MCF 10A (cell line): ENCODE measurements around the gene MMD2. TPM values are rescaled to one million over a fixed set of nuclear protein-coding genes. Genes with fewer than 3 reads are reported as not detected.

Source experiments
- BruUV-seq: library from RNA; stranded (reverse); fragments of 400-500 nt; replicated peaks from 2 replicates; lab custom pipeline; 2021; lab: Mats Ljungman, UMichigan
- CTCF ChIA-PET: fragments of 300-600 bp; sonication (Branson Sonifier 250); formaldehyde crosslinking; extraction: SDS; loops from one replicate; lab custom pipeline; 2021; ENCODE audit warnings: antibody characterized with exemption, inconsistent platforms; lab: Yijun Ruan, JAX
- POLR2A ChIA-PET: fragments of 300-600, 350-650 bp; sonication (Branson Sonifier 250); formaldehyde crosslinking; extraction: SDS; loops from one replicate; lab custom pipeline; 2020; ENCODE audit warnings: antibody characterized with exemption, inconsistent platforms; lab: Yijun Ruan, JAX
- DNase-seq: peaks from one replicate; pipeline ENCODE4 v3.0.0-alpha.2; 2018; ENCODE audit not compliant: unreplicated experiment
- H3K27ac Mint-ChIP-seq: one replicate; pipeline ENCODE4 v1.8.0; 2022; ENCODE audit warnings: mild to moderate bottlenecking, low read depth, mixed read lengths; ENCODE audit not compliant: unreplicated experiment
- H3K27me3 Mint-ChIP-seq: one replicate; pipeline ENCODE4 v1.8.0; 2022; ENCODE audit warnings: mixed read lengths; ENCODE audit not compliant: insufficient read depth, unreplicated experiment
- H3K36me3 Mint-ChIP-seq: one replicate; pipeline ENCODE4 v1.8.0; 2022; ENCODE audit warnings: mild to moderate bottlenecking, moderate library complexity, mixed read lengths; ENCODE audit not compliant: insufficient read depth, unreplicated experiment
- H3K4me1 Mint-ChIP-seq: one replicate; pipeline ENCODE4 v1.8.0; 2022; ENCODE audit warnings: mixed read lengths; ENCODE audit not compliant: insufficient read depth, unreplicated experiment
- H3K4me3 Mint-ChIP-seq: one replicate; pipeline ENCODE4 v1.8.0; 2022; ENCODE audit warnings: mild to moderate bottlenecking, moderate library complexity, mixed read lengths; ENCODE audit not compliant: unreplicated experiment
- H3K9me3 Mint-ChIP-seq: one replicate; pipeline ENCODE4 v1.8.0; 2022; ENCODE audit warnings: mixed read lengths; ENCODE audit not compliant: unreplicated experiment
- intact Hi-C: fragments of 100-400 bp; cut with micrococcal nuclease; formaldehyde crosslinking; loops from 2 replicates; pipeline ENCODE4 v1.14.1; 2022
- total RNA-seq: library from RNA; stranded (reverse); gene quantifications from 2 replicates; pipeline ENCODE4 v1.2.3, GENCODE V29; 2022
- TF ChIP-seq, protein P1 (sequence below): fragments of 200-600 bp; IDR thresholded peaks from one replicate; pipeline ENCODE4 v1.8.0; 2022; ENCODE audit warnings: antibody characterized with exemption, mild to moderate bottlenecking; ENCODE audit not compliant: unreplicated experiment

Gene MMD2
- total RNA-seq, 1 experiment from 2014 or later: not detected

DNA sequence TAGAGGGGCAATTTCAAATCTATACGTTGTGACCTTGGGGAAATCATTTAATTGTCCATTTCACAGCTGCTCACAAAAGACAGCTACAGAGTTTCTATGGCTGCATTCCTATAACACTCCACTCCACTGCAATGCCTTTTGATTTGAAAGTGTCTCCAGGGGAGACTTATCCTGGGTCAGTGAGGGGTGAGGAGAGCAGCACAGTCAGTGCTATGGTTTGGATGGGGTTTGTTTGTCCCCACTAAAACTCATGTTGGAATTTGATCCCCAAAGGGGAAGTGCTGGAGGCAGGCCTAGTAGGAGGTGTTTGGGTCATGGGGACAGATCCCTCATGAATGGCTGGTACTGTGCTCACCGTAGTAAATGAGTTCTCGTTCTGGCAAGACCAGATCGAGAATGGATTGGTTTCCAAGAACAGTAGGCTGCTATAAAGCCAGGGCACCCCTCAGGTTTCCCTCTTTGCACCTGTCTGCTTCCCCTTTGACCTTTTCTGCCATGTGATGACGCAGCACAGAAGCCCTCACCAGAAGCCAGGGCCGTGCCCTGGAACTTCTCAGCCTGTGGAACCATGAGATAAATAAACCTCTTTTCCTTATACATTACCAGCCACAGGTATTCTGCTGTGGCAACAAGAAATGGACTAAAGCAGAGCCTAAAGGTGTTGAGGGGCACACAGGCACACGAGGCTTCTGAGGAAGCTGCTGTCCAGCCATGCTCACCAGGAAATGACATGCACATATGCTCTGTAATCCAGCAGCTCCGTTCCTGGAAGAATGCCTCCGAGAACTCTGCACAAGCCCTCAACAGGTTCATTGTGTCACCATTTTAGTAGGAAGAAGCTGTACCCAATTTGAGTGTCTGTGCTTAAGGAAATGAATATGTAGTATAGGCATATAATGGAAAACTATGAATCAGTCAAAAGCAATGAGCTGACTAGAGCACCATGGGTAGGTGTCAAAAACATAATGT lies 92.2 kb downstream of the MMD2 start:
- POLR2A ChIA-PET: interaction anchor here (1.3 kb wide), 1 partner anchor 13 kb away, joined by 4 read pairs; no protein-coding TSS in a partner anchor
- CTCF ChIA-PET: interaction anchor here (0.9 kb wide), 1 partner anchor 107 kb away, joined by 3 read pairs; no protein-coding TSS in a partner anchor

GRCh38 chr7:4862156-4862555 lies 96.8 kb downstream of the MMD2 start:
- intact Hi-C loops: no loop called here
- H3K36me3 Mint-ChIP-seq: no peaks in the 10 kb centered on the region
- ChIA-PET POLR2A (no interaction called here), CTCF (no interaction called here)
- no peak overlapping the region for H3K4me3 Mint-ChIP-seq
- no TSS peak for BruUV-seq
- H3K27ac Mint-ChIP-seq: no peak overlapping the region
- peaks cover 65% of the 10 kb centered on the region for H3K27me3 Mint-ChIP-seq
- no peaks in the 10 kb centered on the region for H3K9me3 Mint-ChIP-seq
- no peaks in the 10 kb centered on the region for H3K4me1 Mint-ChIP-seq
- DNase-seq: no peak
- TF ChIP-seq, protein P1, sequence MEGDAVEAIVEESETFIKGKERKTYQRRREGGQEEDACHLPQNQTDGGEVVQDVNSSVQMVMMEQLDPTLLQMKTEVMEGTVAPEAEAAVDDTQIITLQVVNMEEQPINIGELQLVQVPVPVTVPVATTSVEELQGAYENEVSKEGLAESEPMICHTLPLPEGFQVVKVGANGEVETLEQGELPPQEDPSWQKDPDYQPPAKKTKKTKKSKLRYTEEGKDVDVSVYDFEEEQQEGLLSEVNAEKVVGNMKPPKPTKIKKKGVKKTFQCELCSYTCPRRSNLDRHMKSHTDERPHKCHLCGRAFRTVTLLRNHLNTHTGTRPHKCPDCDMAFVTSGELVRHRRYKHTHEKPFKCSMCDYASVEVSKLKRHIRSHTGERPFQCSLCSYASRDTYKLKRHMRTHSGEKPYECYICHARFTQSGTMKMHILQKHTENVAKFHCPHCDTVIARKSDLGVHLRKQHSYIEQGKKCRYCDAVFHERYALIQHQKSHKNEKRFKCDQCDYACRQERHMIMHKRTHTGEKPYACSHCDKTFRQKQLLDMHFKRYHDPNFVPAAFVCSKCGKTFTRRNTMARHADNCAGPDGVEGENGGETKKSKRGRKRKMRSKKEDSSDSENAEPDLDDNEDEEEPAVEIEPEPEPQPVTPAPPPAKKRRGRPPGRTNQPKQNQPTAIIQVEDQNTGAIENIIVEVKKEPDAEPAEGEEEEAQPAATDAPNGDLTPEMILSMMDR: no peak

More for the DNA sequence above, 92.2 kb downstream of the MMD2 start:
- Mint-ChIP-seq H3K9me3 (no peaks in the 10 kb centered on the region), H3K36me3 (no peaks in the 10 kb centered on the region), H3K4me1 (no peaks in the 10 kb centered on the region), H3K27me3 (peaks cover 36% of the 10 kb centered on the region), H3K27ac (no peak overlapping the region), H3K4me3 (no peak overlapping the region)
- TF ChIP-seq, protein P1: no peak
- BruUV-seq: no TSS peak
- intact Hi-C loops: no loop called here
- DNase-seq: no peak

DNA sequence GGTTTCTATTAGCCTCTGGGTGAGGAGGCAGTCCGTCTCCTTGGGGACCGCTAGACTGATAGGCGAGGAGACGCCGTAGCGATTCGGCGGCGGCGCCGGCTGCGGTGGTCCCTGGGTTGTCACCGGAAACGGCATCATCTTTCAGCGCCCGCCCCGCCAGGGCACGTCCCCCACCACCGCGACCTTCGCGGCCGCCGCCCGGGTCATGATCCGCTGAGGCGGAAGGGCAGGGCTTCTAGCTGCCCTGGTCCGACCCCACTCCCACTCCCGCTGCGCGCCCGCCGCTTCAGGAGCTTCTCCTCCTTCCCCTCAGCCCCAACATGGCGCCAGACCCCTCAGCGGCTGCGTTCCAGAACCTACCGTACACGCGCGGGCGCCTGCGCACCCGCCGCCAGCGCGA lies 97.3 kb downstream of the MMD2 start, which contains the start of gene PAPOLB:
PAPOLB (minus strand) TSS at position 358 of the 400 bp plus-strand sequence; CDS start at position 138, 220 bp downstream.
- POLR2A ChIA-PET: no interaction called here
- Mint-ChIP-seq H3K27ac (no peak within 1 kb of the TSS), H3K4me1 (no peaks in the 10 kb centered on the region), H3K27me3 (peaks cover 70% of the 10 kb centered on the region), H3K36me3 (no peaks in the 10 kb centered on the region), H3K4me3 (no peak within 1 kb of the TSS), H3K9me3 (no peaks in the 10 kb centered on the region)
- TF ChIP-seq, protein P1: no peak
- DNase-seq: no peak
- CTCF ChIA-PET: no interaction called here
- intact Hi-C loops: no loop called here
- no TSS peak for BruUV-seq

GRCh38 chr7:4861227-4861626 lies 97.8 kb downstream of the MMD2 start:
- Mint-ChIP-seq H3K27me3 (peaks cover 70% of the 10 kb centered on the region), H3K4me1 (no peaks in the 10 kb centered on the region), H3K4me3 (no peak overlapping the region), H3K27ac (no peak overlapping the region), H3K36me3 (no peaks in the 10 kb centered on the region), H3K9me3 (no peaks in the 10 kb centered on the region)
- intact Hi-C loops: no loop called here
- no TSS peak for BruUV-seq
- ChIA-PET CTCF (no interaction called here), POLR2A (no interaction called here)
- TF ChIP-seq, protein P1: no peak
- DNase-seq: no peak
